Stimulated activated CD8-positive, alpha-beta memory T cell treated with anti-CD3 and anti-CD28 coated beads, Interleukin-4, amount 100 ng/mL, for 48 hours (primary cell): Measurements from ENCODE around the gene USP22.
A peak's percentile ranks its signal among the peaks of the same experiment; 100 is the strongest.

Source experiments
- DNase-seq: peaks from one replicate; pipeline ENCODE4 v3.0.0-alpha.2; 2020

The USP22 gene

DNA sequence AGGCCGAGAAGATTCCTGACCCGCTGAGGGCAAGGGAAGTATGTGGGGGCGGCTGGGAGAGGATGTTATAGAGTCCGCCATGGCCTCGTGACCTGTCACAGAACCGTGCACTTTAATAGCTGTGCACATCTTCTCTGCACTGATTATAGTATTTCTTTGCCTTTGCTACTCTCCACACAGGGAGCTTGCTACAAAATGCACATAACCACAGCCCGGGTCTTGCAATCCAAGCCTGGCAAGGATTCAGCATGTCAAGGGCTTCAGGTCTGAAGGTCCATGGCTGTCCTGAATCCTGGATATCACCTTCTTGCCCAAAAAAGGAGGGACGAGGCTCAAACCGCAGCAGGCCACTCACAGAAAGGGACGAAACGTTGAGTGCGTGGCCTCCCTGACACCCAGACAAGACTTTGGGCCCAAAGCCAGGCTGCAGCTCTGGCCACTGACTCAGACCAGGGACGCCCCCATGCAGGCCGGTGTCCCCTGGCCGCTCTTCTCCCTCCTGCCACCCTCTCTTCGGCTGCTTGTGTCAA lies 43.7 kb downstream of the USP22 start:
- DNase-seq, result no peak

DNA sequence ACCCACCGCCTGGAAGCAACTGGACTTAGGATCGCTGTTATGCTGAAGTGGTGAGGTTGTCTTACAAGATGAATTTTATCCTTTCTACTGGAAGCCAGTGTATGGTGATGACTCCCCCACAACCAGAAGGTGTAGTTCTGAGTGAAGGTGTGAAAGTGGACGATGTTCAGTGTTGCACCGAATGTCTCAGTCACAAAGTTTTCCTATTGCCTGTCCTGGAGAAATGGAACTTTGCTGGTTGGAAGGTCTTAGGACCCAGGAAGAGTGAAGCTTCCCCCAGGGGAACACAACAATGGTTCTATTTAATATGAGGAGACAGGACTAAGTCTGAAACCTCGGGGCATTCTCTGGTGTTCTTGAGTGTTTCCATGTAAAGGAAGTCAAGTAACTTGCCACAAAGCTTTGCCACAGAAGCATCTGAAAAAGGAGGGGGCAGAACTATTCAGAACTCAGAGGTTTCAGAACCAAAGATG lies 44.2 kb downstream of the USP22 start:
- DNase-seq, result no peak

DNA sequence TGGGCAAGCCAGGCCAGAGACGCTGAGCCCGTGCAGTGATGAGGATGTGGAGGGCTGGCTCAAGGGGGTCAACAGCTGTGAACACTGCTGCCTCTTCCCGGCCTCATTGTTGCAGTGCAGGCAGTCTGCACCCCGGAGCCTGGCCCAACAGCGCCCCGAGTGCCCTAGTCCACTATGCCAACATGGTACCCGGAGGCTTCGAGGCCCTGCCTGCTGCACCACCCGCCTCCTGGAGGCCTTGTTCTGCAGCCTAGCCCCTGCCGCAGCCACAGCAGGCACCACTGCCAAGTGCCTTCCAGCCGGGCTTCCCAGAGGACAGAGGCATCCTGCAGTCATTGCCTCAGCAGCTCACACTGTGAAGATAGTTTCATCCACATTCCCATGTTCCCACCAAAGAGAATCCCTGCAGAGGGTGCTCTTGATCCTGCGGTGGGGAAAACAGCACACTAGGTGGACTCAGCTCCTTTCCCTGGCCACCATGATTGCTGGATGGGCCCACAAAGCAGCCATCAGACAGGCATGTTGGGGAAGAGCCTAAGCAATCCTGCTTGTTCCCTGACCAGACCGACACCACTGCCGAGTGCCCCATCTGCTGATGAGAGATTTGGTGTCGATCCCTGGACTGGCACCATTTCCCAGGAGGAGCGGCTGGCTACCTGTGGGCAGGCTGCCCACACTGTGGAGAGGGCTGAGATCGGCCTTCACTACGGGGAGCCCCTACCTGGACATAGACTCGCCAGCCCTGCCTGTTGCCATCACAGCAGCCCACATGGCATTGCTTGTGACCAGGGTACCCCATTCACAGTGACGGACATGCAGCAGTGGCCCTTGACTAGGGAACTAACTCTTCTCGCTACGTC lies 44.9 kb downstream of the USP22 start:
- no peak for DNase-seq

DNA sequence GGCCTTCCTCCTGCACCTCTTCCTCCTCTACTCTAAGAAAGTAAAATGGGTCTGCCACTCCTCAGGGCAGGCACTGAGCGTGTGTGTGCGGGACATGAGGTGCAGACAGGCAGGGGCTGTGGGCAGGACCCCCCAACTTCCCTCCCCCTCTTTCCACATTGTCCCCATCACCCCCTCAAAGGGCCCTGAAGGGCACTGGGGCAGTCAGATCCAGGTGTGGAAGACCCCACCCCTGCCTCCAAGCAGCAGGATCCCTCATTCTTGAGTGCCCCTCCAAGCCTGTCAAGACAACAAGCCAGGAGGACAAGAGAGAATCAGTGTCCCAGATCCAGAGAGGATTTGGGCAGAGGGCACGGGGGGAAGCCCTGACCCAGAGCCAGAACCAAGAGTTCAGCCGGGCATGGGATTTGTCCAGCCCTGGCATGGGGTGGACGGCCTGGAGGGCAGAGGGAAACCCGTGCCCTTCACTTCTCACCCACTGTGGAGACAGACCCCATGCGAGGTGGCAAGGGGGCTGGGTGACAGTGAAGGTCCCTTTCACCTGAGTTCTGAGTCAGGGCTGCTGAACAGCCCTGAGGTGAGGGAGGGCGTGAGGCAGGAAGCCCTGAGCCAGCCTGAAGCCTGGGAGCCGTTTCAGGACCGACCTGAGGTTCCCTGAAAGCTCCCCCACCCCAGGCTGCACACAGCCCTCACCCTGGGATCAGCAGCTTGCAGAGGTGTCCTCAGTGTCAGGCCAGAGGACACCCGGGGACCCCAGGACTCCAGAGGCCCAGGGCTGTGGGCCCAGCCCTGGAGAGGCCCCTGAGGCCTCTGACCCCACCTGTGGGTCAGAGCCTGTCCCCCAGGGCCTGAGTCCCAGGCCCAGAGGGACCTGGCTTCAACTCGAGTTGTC lies 45.8 kb downstream of the USP22 start:
- DNase-seq, result no peak

DNA sequence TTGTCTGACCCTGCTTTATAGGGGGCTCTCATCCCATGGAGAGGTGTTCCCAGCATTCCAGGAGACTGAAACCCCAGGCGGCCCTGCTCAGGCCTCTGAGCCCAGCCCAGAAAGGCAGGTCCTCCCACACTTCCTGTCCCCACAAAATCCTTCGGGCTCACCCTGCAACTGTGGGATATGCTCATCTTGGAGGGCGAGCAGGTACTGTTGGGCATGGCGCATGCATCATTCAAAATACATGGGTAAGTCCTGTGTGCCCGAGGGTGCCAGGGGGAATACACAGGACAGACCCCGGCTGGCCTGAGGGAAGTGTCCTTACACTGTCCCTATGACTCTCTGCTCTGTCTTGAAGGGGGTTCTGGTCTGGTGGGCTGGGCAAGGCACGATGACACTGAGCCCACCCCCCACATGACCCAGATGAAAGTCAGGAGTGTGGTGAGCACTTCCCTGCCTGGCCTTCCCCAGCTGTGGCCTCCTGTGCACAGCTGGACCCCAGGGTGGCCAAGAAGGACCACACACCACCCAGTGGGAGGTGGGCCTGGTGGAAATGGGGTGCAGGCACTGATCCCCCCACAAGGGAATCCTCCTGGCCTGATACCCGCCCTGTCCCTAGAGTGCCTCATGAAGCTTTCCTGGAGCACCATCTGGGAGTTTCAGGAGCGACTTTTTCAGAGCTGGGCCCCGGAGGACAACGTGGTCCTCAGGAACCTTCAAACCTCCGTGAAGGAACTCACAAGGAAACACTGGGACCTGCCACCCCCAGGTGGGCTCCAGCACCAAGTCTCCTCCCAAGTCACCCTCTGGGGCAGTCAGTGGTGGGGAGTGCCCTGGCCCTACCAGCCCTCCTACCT lies 46.7 kb downstream of the USP22 start:
- DNase-seq, result no peak

DNA sequence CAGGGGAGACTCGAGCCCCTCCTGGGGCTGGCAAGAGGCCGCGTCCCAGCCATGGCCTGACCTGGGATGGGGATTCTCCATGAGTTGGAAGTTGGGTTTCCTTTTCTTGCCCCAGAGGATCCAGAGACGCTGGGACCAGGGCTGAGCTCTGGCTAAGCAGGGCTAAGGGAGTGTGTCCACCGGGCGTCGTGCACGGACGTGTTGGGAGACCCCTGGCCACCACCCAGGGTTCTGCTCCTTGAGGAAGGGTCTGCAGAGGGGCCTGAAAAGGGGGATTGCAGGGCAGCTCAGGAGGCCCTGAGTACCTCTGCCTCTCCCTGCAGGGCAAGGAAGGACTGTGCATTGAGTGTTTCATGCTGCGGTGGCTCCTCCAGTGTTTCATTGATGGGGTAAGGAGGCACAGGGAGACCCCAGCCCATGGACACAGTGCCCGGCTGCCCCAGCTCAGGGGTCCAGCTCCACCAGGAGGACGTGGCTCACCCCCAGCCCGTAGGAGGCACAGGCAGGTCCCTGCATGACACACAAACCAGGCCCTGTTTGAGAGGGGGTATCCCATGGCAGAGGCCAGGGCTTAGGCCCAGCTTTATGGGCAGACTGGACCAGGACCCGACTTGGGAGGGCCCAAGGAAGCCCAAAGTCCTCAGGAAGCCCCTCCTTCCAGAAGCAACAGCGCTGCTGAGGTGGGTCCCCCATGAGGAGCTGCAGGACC lies 47.5 kb downstream of the USP22 start:
- DNase-seq, result no peak

DNA sequence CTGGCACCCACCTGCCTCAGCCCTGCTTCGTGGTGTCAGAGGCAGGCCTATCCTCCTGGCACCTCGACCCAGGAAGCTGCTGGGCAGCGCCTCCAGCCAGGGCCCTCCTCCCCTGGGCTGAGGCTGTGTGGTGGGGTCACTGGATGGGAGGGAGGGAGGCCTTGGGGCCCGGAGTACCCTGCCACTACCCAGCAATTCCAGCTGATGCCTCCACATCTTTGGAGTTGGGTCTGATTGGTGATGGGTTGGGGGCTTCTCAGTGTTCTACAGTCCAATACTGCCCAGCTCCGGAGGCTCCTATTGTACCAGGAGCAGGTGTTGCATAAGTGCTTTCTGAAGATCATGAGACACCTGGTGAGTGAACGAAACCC lies 48.0 kb downstream of the USP22 start:
- no peak for DNase-seq

DNA sequence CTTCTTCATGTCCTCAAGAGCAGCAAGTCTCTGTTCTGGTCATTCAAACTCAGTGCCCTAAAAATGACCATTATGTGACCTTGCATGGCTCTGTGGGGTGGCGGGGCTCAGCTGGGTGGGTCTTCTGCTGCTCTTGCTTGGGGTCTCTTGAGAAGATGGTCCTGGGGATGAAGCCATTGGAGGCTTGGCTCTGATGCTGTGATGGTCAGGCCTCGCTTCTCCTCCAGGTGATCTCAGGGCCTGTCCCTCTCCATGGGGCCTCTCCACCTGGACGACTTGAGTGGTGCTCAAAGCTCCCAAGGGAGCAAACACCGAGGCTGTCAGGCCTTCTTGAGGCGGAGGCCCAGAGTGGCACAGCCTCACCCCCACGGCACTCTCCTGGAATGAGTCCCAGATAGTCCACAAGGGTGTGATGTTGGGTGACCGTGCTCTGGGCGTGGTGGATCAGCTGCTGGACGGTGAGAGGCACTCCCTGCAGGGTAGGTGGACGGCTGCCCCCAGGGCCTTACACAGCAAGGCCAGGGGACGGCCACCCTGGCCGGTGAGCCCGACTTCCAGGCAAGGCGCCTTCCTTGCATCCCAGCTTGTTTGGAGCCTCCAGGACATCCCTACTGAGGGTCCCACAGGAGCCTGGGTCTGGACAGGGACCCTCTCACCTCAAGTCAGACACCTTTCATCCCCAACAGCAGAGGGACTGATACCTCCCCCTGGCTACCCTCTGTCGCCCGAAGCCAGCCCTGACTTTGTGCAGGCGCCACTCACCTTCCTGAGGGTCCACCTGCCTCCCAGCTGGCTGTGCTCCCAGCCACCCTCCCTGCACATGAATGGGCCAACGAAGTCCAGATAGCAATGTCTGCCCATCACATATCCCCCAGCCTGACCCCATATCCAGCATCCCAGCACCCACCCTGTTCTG lies 48.7 kb downstream of the USP22 start:
- DNase-seq, result no peak

DNA sequence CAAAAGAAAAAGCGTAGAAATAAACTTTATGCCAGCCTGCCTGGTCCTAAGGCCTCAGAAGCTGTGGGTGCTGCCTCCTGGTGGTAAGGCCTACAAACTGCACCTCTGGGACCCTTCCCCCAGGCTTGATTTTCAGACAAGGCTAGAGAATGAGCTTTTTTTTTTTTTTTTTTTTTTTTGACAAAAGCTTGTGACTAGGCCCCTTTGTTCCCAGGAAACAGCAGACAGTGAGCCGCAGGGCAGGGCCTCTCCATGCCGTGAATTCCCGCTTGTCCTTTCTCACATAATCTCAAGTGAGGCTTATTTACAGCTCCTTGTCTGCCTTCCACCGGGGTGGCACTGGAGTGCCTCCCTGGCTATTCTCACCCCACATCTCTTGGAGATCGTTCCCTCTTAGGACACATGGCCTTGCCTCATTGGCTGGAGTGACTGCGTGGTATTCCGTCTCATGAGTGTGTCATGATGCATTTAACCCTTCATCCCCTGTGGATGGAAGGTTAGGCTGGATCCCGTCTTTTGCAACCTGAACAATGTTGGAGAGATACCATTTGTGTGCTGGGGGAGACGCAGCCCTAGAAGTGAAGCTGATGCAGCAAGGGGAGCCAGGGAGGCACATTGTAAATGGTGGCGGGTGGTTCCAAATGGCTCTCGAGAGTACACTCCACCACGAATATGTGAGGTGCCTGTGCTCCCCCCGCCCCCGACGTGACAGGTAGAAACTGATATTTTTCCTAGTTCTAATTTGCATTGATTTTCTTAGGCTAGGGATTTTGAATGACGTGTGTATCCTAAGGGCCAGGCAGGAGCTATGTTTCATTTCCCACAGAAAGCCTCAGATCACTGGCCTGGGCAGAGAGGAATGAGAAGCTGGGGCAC lies 49.6 kb downstream of the USP22 start:
- DNase-seq, result peak; percentile 78

DNA sequence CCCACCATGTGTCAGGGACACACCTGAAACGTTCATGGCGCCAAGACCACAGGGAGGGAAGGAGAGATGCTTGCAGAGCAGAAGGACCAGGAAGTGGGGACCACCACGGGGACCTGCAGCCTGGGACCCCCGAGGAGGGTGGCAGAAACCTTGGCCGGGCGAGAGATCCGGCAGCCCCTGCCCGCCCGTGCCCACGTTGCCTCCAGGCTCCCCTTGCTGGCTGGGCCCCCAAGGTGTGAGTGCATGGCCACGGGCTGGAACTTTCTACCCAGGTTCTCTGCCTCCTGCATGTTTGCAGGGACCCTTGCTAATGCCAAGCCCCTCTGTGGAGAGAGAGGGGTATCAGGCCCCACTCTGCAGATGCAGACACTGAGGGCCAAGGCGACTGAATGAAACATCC lies 50.4 kb downstream of the USP22 start:
- DNase-seq, result no peak

DNA sequence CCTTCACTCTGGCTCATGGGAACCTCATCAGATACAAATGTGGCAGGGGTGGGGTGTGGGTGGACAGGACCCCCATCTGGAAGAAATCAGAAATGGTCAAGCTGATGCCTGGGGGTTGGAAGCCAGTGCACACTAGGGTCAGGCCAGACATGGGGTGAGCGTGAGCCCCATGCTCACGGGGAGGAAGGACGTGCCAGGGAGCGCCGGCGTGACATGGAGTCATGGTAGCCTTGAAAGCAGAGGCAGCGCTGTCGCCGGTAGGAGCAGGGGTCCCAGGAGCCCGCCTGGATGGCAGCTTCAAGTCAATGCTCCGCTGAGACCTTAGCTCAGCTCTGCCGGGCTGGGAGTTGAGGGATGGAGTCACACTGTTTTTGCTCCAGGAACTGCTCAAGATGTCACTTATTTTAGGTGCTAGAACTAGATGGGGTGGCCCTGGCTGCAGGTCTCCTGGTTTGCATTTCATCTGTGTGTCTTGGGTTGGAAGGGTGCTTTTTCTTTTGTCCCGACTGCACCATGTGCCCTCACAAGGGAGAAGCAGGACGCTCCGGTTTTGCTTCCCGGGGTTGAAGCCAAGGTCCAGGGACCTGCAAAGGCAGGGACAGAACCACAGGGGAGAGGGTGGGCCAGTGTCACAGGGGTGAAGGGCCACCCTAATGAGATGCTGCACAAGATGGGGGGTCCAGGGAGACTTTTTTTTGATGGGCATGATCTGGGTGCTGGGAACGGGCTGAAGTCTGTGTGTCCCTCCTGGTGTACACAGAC lies 51.4 kb downstream of the USP22 start:
- DNase-seq, result no peak

DNA sequence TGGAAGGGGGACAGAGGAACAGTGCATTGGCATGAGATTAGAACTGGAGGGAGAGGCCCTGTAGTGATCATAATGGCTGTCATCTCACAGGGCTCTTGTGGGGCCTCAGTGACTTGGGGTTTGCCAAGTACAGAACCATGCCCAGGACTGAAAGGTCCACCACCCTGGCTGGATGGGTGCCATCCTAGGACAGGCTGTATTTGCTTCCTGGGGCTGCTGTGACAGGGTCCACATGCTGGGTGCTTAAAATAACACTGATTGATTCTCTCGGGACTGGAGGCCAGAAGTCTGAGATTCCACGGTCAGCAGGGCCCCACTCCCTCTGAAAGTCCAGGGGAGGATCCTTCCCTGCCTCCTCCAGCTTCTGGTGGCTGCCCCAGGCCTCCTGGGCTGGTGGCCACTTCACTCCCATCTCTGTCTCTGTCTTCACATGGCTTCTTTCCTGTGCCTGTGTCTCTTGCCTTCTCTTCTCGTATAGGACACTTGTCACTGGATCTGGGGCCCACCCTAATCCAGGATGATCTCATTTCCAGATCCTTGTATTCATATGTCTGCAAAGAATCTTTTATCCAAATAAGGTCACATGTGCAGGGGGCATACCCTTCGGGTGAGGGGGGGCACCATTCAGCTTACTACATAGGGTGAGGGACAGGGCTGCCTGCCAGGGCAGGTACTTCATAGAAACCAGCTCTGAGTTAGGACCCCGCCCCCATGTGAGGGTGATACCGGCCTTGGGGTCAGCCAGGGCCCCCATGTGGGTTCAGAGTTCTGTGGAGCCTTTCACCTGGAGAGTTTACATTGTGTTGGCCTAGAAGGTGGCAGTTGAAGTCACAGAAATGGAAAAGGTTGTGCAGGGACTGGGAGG lies 52.6 kb downstream of the USP22 start:
- DNase-seq, result no peak

DNA sequence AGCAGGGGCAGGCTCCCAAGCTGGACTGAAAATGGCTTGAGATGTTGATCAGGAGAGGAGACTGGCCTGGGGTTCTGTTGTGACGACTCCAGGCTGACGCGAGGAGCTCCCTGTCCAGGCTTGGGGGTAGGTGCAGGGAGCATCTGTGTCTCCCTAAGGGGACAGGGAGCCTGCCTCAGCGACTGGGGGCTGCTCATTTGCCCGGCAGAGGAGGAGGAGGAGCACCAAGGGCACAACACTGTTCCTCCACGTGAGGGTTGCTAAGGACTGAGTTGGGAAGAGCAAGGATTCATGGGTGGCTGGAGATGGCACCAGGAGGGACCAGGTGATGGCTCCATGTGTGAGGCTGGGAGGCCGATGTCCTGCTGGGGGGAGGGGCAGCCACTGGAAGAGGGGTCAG lies 53.3 kb downstream of the USP22 start:
- DNase-seq, result peak; percentile 12

DNA sequence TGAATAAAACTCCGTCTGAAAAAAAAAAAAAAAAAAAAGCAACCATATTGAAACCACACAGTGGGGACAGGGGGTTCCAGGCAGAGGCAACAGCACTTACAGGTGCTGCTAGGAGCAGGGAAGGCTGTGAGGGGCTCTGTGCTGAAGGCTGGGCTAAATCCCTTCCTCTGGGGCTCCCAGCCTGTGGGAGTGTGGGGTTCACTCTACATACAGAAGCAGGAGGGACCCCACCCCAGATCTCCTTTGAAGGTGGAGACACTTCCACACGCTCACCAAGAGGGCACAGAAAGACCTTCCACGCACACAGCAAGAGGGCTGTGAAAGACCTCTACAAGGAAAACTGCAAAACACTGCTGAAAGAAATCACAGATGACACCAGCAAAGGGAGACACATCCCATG lies 53.9 kb downstream of the USP22 start:
- DNase-seq, result peak; percentile 10

DNA sequence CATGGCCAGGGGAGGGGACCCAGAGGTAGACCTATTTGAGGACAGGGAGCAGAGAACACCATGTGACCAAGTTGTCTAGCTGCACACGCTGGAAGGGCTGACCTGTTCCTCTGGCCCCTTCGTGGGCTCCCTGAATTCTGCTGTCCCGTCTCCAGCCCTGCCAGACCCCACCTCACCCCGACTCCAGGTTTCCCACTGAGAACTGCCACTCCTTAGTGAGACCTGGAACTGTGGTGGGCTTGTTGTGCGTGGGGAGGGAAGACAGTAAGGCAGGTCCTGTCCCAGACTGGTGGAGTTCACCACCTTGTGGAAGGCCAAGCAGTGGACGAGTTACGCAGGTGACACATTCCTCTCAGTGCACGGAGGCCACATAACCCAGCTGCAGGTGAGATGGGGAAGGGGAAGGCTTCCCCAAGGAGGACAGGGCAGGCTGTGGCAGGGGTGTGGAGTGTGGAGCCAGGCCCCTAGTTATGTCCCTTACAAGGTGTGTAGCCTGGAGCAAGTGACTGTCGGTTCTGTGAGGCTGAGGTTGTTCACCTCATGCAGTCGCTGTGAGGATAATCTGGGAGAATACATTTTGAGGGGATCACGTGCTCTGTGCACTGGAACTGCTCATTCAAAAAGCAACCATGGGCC lies 54.7 kb downstream of the USP22 start:
- peak; percentile 18 for DNase-seq

DNA sequence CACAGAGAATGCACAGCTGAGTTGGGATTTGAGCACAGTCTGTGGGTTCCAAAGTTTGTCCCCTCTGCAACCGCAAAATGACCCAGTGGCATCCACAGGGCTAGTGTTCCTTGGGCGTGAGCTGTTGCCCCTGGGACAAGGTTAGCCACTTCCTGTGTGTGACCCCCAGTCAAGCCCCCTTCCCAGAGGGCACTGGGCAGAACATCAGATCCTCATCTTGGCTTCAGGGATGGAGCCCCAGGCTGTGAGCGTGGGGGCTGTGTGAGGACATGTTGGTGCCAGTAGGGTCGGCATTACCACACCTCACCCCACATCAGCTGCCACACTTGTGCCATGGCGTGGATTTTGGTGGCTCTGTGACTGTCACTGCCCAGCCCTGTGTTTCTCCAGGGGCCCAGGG lies 55.3 kb downstream of the USP22 start:
- DNase-seq, result no peak

DNA sequence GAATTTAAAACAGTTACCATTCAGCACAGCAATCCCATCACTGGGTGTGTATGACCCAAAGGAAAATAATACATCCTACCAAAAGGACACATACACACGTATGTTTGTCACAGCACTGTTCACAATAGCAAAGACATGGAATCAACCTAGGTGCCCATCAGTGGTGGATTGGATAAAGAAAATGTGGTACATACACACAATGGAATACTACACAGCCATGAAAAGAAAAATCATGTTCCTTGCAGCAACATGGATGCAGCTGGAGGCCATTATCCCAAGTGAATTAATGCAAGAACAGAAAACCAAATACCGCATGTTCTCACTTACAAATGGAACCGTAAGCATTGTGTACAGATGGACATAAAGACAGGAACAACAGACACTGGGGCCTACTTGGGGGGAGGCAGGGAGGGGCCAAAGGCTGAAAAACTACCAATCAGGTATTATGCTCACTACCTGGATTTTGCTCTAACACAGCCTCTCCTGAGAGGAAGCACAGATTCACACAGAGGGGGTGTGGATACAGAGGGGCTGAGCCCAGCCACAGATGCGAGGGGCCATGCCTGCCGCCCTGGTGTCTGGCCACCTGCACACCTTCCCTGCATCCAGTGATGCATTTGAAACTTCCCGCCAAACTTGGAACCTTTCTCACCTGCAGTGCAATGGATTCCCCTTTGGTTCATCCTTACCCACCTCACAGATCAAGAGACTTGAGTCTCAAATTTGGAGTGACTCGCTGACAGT lies 55.9 kb downstream of the USP22 start:
- no peak for DNase-seq
